GM19238 (cell line): ENCODE data around the gene LBX1.
A peak's percentile ranks its signal among the peaks of the same experiment; 100 is the strongest.

Experiments used
- DNase-seq: peaks from one replicate; pipeline ENCODE4 v3.0.0; 2011; ENCODE audit warnings: low spot score; ENCODE audit not compliant: insufficient read length

Gene LBX1

GRCh38 chr10:101225846-101226421 is 3.3 kb downstream of the LBX1 start:
- no peak for DNase-seq

GRCh38 chr10:101224910-101225823 is 4.1 kb downstream of the LBX1 start:
- no peak for DNase-seq

GRCh38 chr10:101224060-101224909 is 5.0 kb downstream of the LBX1 start:
- DNase-seq, result no peak

GRCh38 chr10:101223274-101224059 is 5.8 kb downstream of the LBX1 start:
- DNase-seq, result no peak

- no peak for DNase-seq
Observed at GRCh38 chr10:101222683-101223273, 6.5 kb downstream of the LBX1 start.

- no peak for DNase-seq
Observed at GRCh38 chr10:101221963-101222531, 7.2 kb downstream of the LBX1 start.

- DNase-seq, result no peak
Observed at GRCh38 chr10:101221549-101221948, 7.7 kb downstream of the LBX1 start.

GRCh38 chr10:101219946-101220451 is 9.3 kb downstream of the LBX1 start:
- DNase-seq, result no peak

- no peak for DNase-seq
Observed at GRCh38 chr10:101219139-101219945, 9.9 kb downstream of the LBX1 start.

- no peak for DNase-seq
Observed at GRCh38 chr10:101218351-101219138, 10.7 kb downstream of the LBX1 start.

- DNase-seq, result no peak
Observed at GRCh38 chr10:101217450-101218281, 11.6 kb downstream of the LBX1 start.

GRCh38 chr10:101217044-101217425 is 12.2 kb downstream of the LBX1 start:
- DNase-seq, result no peak

GRCh38 chr10:101216207-101217043 is 12.8 kb downstream of the LBX1 start:
- DNase-seq, result no peak

GRCh38 chr10:101215397-101216206 is 13.7 kb downstream of the LBX1 start:
- DNase-seq, result no peak

- DNase-seq, result peak; percentile 64
Observed at GRCh38 chr10:101214446-101215396, 14.5 kb downstream of the LBX1 start.
